Activated CD8-positive, alpha-beta memory T cell treated with anti-CD3 and anti-CD28 coated beads, Interleukin-2, amount 50 U/mL, for 1 hour (primary cell): ENCODE results near the gene PCNT.

Source experiments
- DNase-seq: peaks from one replicate; pipeline ENCODE4 v3.0.0-alpha.2; 2020; ENCODE audit errors: extremely low read depth

Gene PCNT

GRCh38 chr21:46483300-46484295 lies 159.6 kb downstream of the PCNT start:
- DNase-seq: no peak

DNA sequence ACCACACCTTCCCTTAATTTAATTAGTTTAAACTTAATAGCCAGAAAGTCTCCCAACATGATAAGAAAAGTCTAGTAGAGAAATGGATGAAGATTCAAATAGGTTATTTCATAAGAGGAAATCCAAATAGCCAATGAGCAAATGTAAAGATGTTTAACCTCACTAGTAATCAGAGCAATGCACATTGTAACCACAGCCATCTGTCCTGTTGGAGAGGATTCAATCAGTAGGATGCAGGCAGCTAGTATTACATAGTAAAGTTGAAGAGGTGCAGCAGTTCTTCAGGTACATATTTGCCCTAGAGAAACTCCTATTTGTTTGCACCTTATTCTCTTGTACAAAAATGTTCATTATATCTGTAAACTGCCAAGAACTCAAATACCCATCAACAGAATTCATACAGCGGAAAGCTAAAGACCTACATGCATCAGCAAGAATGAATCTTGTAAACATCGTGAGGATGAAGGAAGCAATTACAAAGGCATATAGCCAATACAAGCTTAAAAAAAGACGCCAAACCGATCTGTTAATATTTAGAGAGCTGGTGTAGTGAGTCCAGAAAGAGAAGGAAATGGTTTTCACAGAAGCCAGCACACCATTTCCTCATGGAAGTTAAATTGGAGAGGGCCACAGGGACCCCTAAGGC lies 162.6 kb downstream of the PCNT start:
- no peak for DNase-seq

- DNase-seq: no peak
Measured at GRCh38 chr21:46489162-46489663, 165.3 kb downstream of the PCNT start.

DNA sequence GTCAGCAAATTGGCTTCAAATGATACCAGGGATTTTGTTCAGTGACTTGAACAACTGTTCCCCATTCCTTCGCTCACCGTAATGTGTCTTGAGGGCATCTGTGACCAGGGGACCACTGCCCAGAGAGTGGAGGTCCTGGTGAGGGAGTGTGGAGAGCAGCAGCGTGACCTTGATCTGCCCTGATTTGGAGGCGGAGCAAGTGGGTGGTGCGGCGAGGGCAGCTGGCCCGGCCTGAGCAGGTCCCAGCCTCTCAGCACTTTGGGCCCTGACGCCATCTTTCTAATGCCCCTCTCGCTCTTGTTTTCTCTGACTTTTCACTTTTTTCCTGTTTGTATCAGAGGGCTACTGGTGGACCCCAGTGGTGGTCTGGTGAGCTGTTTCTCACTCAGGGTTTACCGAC lies 165.8 kb downstream of the PCNT start:
- DNase-seq: no peak

DNA sequence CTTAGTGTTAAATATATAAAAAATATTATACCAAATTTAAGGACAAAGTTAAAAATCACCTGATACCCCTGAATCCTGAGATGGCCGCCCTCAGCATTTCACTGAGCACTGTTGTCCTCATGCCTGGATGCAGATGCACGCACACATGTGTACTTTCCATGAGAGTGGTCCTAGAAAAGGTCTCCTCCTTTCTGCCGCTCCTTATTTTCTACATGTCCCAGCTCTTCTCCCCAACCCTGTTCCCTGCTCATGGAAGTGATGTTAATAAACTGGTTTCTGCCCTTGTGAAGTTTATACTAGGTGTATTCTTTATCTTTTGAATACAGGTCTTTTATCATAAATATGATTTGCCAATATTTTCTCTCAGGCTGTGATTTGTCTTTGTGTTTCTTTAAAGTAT lies 167.6 kb downstream of the PCNT start:
- DNase-seq: no peak

DNA sequence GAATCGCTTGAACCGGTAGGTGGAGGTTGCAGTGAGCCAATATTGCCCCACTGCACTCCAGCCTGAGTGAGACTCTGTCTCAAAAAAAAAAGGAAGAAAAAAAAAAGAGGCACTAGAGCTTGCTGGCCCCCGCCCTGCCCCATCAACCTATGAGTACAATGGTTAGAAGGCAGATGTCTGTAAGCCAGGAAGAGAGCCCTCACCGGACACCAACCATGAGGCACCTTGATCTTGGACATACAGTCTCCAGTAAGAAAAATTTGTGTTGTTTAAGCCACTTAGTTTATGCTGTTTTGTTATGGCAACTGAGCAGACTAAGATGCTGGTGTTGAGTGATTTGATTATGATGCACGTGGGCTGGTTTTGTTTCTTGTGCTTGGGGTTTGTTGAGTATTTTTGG lies 168.9 kb downstream of the PCNT start:
- DNase-seq: no peak

DNA sequence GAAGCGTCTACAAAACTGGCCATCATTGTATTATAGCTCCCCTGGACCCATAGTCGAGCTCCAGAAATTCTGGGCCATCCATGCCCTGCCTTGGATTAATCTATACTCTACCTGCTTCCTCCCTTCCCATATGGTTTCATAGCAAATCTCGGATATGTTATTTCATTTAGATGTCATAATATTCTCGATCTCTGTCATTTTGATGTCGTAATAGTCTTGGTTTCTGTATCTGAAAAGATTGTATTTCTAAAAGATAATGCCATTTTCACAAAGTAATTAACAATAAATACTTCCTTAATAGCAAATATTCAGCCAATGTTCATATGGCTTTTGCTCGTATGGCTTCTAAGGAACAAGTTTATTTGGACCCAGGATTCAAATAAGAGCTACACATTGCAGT lies 169.9 kb downstream of the PCNT start:
- no peak for DNase-seq
